DMS153 (cell line): ENCODE measurements around the gene MYH3.
"Not testable (repeated sequence)": the region's sequence is repeated elsewhere in the genome, so short reads cannot be mapped to it uniquely, and the experiment has no call there.

ENCODE experiments used
- DNase-seq: peaks from one replicate; lab custom pipeline; 2025; lab: John Stamatoyannopoulos, UW

MYH3 gene

GRCh38 chr17:10657148-10657547, at the start of gene MYH3:
Gene MYH3, minus strand, starts transcription at chr17:10657309. Its CDS starts 2,245 bp downstream, at chr17:10655064.
- DNase-seq, result no peak

- no peak for DNase-seq
Measured at GRCh38 chr17:10705727-10706126, 48.6 kb upstream of the MYH3 start.

GRCh38 chr17:10702574-10702973, 45.5 kb upstream of the MYH3 start:
- no peak for DNase-seq

- no peak for DNase-seq
Measured at GRCh38 chr17:10699856-10700255, 42.7 kb upstream of the MYH3 start.

GRCh38 chr17:10698096-10698818, 41.1 kb upstream of the MYH3 start:
- DNase-seq, result no peak

- DNase-seq, result peak; percentile 44
Measured at GRCh38 chr17:10697092-10698081, 40.3 kb upstream of the MYH3 start, which contains the start of the genes ADPRM and SCO1. Gene ADPRM, plus strand, starts transcription at chr17:10697594. Its CDS starts 7,333 bp downstream, at chr17:10704927. Gene SCO1, minus strand, starts transcription at chr17:10697533. Its CDS starts 26 bp downstream, at chr17:10697507.

GRCh38 chr17:10695875-10696407, 38.8 kb upstream of the MYH3 start:
- not testable (repeated sequence) for DNase-seq

GRCh38 chr17:10687499-10687898, 30.4 kb upstream of the MYH3 start:
- DNase-seq, result no peak

GRCh38 chr17:10683853-10684252, 26.7 kb upstream of the MYH3 start:
- DNase-seq, result no peak

GRCh38 chr17:10681866-10682446, 24.8 kb upstream of the MYH3 start:
- no peak for DNase-seq

- no peak for DNase-seq
Measured at GRCh38 chr17:10674704-10675103, 17.6 kb upstream of the MYH3 start.

GRCh38 chr17:10673312-10673711, 16.2 kb upstream of the MYH3 start:
- no peak for DNase-seq

GRCh38 chr17:10668775-10669174, 11.7 kb upstream of the MYH3 start:
- no peak for DNase-seq

GRCh38 chr17:10666906-10667305, 9.8 kb upstream of the MYH3 start:
- no peak for DNase-seq

- DNase-seq, result no peak
Measured at GRCh38 chr17:10664571-10664970, 7.5 kb upstream of the MYH3 start.

- no peak for DNase-seq
Measured at GRCh38 chr17:10663231-10663630, 6.1 kb upstream of the MYH3 start.

GRCh38 chr17:10661437-10661836, 4.3 kb upstream of the MYH3 start:
- no peak for DNase-seq

- DNase-seq, result no peak
Measured at GRCh38 chr17:10657879-10658278, 770 bp upstream of the MYH3 start.

GRCh38 chr17:10653987-10654386, 3.1 kb downstream of the MYH3 start:
- DNase-seq, result no peak

- DNase-seq, result no peak
Measured at GRCh38 chr17:10652984-10653659, 4.0 kb downstream of the MYH3 start.

GRCh38 chr17:10651927-10652326, 5.2 kb downstream of the MYH3 start:
- DNase-seq, result no peak

- DNase-seq, result no peak
Measured at GRCh38 chr17:10649602-10650001, 7.5 kb downstream of the MYH3 start.
